ENCODE data around the gene IGF2R. TPM values are rescaled to one million over a fixed set of nuclear protein-coding genes. Genes with fewer than 3 reads are reported as not detected.
A peak's percentile ranks its signal among the peaks of the same experiment; 100 is the strongest.

The IGF2R gene
- total RNA-seq, 4 donors from 2014 or later = 38.2 to 56.1 (median 52.0) TPM

- DNase-seq = no peak
- intact Hi-C loops (cut with DNase I) = loop anchor here (10.0 kb wide), 1 partner anchor 57 kb away; no protein-coding TSS in a partner anchor
- WGBS, 2 donors = 80 to 81% methylated on average over 8 of the region's 8 CpGs
Observed at GRCh38 chr6:159977904-159978268, 9.0 kb downstream of the IGF2R start.

DNA sequence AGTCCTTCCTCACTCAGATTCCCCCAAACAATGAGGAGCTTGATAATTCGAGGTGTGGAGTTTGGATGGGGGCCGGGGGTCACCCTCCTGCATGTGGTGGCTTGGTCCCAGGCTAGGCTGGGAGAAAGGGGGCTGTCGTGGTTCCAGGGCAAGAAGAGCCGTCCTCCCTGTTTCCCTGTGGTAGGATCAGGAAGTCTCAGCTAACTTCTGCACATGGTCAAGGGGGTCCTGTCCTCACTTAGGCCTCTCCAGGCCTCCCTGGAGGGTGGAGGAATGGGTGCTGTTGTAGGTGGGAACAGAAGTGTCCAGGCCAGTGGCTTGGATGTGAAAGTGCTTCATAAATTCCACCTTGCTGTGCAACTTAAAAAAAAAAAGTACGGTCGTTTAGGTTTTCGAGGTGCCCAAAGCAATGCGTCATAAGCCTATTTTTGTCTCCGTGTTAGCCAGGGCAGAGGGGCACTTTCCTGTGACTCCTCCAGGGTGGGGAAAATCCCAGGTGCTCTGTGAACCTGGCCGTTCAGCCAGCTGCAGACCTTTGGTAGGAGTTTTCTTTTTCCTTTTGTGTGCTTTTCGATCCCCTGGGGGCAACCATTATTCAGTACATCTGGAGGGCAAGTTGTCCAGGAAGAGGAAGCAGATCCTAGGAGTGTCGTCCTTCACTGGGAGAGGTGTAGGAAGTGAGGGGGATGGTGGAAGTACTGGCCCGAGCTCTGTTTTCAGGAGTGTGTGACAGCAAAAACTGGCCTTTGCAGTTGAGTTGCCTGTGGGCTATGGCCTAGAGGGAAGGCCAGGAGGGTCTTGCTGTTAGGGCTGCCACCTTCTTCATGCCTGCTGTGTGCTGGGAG lies 9.6 kb downstream of the IGF2R start:
- Histone ChIP-seq H3K27ac (peak overlapping the region; percentile 63 to 84 (median 78)), H3K36me3 (no peaks in the 10 kb centered on the region), H3K4me3 (peak overlapping the region in 1 of 4 donors; percentile 24), H3K27me3 (no peaks in the 10 kb centered on the region), H3K9me3 (no peaks in the 10 kb centered on the region), H3K4me1 (peaks cover 59 to 96% (median 69%) of the 10 kb centered on the region in 3 donors)
- DNase-seq = no peak
- TF ChIP-seq CTCF (IDR thresholded peaks at IDR 0.05) (no peak), POLR2A (IDR thresholded peaks at IDR 0.05) (no peak)
- 31 to 39% methylated on average over 9 to 11 of the region's 13 CpGs for whole genome bisulfite sequencing, 2 donors
- intact Hi-C loops (cut with DNase I) = loop anchor here (10.0 kb wide), 1 partner anchor 56 kb away; no protein-coding TSS in a partner anchor

More at GRCh38 chr6:159977904-159978268, 9.0 kb downstream of the IGF2R start:
- Histone ChIP-seq H3K4me1 (peaks cover 57 to 96% (median 64%) of the 10 kb centered on the region in 3 donors), H3K27me3 (no peaks in the 10 kb centered on the region), H3K36me3 (no peaks in the 10 kb centered on the region), H3K4me3 (no peak overlapping the region), H3K9me3 (no peaks in the 10 kb centered on the region), H3K27ac (peak overlapping the region; percentile 47 to 84 (median 69))
- TF ChIP-seq CTCF (IDR thresholded peaks at IDR 0.05) (no peak), POLR2A (IDR thresholded peaks at IDR 0.05) (no peak)

DNA sequence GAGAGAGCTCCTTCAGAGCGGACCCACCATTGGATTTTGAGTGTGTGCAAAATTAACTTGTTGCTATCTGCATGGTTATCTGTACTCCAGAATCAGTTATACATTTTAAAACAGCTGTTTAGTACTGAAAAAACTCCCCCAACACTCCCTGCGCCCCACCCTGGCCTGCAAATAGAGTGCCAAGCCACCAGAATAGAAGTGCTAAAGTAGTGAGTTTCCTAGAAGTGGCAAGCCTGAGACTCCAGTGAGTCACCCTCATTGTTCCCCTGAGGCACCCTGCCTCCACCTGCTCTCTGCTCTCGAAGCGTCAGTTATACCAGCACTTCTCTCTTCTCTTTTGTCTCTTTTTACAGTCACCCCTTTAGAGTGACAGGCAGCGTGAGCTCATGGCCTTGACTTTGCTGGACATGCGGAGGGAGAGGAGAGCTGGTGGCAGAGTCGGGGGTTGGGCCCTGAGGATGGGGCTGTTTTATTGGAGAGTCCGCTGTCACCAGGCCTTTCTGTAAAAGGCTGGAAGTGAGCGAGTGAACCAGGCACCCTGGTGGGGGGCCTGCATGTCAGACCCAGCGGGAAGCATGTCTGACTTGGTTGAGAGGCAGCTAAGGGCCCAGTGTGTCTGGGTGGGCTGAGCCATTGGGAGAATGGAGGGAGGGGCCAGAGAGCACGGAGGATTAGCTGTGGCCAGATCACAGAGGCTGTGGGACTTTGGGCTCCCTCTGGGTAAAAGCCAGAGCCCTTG lies 10.4 kb downstream of the IGF2R start:
- TF ChIP-seq POLR2A (IDR thresholded peaks at IDR 0.05) (no peak), CTCF (IDR thresholded peaks at IDR 0.05) (no peak)
- peak overlapping the region in 1 of 4 donors; percentile 24 for H3K4me3 ChIP-seq
- H3K4me1 ChIP-seq = peaks cover 60 to 96% (median 69%) of the 10 kb centered on the region in 3 donors
- DNase-seq = no peak
- WGBS, 2 donors = 44 to 45% methylated on average over 9 to 10 of the region's 11 CpGs
- intact Hi-C loops (cut with DNase I) = loop anchor here (10.0 kb wide), 1 partner anchor 55 kb away; no protein-coding TSS in a partner anchor
- no peaks in the 10 kb centered on the region for H3K9me3 ChIP-seq
- no peaks in the 10 kb centered on the region for H3K27me3 ChIP-seq
- H3K27ac ChIP-seq = peak overlapping the region; percentile 63 to 84 (median 78)
- no peaks in the 10 kb centered on the region for H3K36me3 ChIP-seq

DNA sequence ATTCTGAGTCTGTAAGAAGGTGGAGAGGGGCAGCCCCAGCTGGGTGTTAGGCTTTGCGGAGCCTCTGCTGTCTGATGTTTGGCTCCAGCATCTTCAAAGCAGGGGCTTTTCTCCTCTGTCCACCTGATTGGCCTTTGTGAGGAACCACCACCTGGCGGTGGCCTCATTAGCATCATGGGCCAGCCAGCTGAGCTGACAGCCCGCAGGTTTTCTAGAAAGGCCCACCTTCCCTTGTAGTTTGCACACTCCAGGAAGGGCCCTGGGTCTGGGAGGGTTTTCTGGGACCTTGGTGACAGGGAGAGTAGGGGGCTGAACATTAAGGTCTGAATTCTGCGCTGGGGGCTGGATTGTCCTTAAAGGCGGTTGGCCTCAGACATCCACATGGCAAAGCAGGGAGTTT lies 11.6 kb downstream of the IGF2R start:
- 90% methylated on average over 4 of the region's 5 CpGs; no CpG with 5 or more reads in 1 of the 2 donors for WGBS, 2 donors
- H3K9me3 ChIP-seq = no peaks in the 10 kb centered on the region
- H3K27ac ChIP-seq = peak overlapping the region in 1 of 4 donors; percentile 76
- no peaks in the 10 kb centered on the region for H3K27me3 ChIP-seq
- H3K36me3 ChIP-seq = no peaks in the 10 kb centered on the region
- intact Hi-C loops (cut with DNase I) = no loop called here
- DNase-seq = no peak
- no peak overlapping the region for H3K4me3 ChIP-seq
- peaks cover 62 to 98% (median 71%) of the 10 kb centered on the region in 3 donors for H3K4me1 ChIP-seq
- TF ChIP-seq CTCF (IDR thresholded peaks at IDR 0.05) (no peak), POLR2A (IDR thresholded peaks at IDR 0.05) (no peak)

- WGBS, 2 donors = 81 to 92% methylated on average over 3 to 5 of the region's 6 CpGs
- peak overlapping the region; percentile 36 to 76 (median 68) for H3K27ac ChIP-seq
- H3K9me3 ChIP-seq = no peaks in the 10 kb centered on the region
- H3K27me3 ChIP-seq = no peaks in the 10 kb centered on the region
- H3K4me3 ChIP-seq = no peak overlapping the region
- peaks cover 62 to 98% (median 71%) of the 10 kb centered on the region in 3 donors for H3K4me1 ChIP-seq
- H3K36me3 ChIP-seq = no peaks in the 10 kb centered on the region
- TF ChIP-seq POLR2A (IDR thresholded peaks at IDR 0.05) (no peak), CTCF (IDR thresholded peaks at IDR 0.05) (no peak)
- no peak for DNase-seq
- intact Hi-C loops (cut with DNase I) = no loop called here
Observed at GRCh38 chr6:159981071-159981402, 12.2 kb downstream of the IGF2R start.

Data from esophagus squamous epithelium (tissue), 5 donors.